Measurements from ENCODE around the gene CDH12.

The CDH12 gene

DNA sequence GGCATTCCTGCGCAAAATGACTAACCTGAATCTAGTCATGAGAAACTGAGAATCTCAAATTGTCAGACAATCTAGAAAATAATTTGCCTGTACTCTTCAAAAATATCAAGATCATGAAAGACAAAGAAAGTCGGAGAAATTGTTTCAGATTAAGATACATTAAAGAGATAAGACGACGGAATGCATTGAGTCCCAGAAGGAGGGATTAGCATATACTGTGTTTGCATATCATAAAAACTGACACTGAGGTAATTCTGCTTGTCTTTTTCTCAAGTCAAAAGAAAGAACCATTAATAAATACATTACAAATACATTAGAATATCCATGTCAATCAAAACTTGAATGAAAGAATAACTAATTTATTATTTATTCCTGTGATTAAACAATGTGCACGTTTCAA is 88.4 kb downstream of the CDH12 start:
- Mint-ChIP-seq H3K9me3 (no peaks in the 10 kb centered on the region), H3K27ac (no peak overlapping the region), H3K4me1 (no peaks in the 10 kb centered on the region), H3K4me3 (no peak overlapping the region), H3K36me3 (ENCODE audit: low read depth) (no peaks in the 10 kb centered on the region), H3K27me3 (ENCODE audit: low read depth, poor library complexity) (no peaks in the 10 kb centered on the region)
- TF ChIP-seq, protein P1, sequence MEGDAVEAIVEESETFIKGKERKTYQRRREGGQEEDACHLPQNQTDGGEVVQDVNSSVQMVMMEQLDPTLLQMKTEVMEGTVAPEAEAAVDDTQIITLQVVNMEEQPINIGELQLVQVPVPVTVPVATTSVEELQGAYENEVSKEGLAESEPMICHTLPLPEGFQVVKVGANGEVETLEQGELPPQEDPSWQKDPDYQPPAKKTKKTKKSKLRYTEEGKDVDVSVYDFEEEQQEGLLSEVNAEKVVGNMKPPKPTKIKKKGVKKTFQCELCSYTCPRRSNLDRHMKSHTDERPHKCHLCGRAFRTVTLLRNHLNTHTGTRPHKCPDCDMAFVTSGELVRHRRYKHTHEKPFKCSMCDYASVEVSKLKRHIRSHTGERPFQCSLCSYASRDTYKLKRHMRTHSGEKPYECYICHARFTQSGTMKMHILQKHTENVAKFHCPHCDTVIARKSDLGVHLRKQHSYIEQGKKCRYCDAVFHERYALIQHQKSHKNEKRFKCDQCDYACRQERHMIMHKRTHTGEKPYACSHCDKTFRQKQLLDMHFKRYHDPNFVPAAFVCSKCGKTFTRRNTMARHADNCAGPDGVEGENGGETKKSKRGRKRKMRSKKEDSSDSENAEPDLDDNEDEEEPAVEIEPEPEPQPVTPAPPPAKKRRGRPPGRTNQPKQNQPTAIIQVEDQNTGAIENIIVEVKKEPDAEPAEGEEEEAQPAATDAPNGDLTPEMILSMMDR (IDR thresholded peaks at IDR 0.05), result no peak
- DNase-seq, result no peak

DNA sequence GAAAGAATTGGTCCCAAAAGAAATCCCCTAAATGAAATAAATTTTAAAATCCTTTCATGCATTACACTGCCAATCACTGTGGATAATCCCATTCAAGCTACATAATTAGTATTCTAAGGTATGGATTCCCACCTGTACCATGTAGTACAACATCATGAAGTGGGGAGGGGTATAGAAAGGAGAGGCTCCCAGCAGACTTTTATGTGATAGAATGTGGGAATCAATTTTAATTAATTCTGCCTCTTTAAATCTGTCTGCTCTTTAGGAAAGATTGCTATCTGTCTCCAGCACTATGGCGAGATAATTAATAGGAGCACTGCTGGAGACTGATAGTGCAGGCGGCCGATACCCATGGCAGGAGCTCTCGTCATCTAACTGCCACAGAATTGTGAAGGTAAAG is 95.4 kb downstream of the CDH12 start:
- H3K4me1 Mint-ChIP-seq, result no peaks in the 10 kb centered on the region
- no peaks in the 10 kb centered on the region for H3K36me3 Mint-ChIP-seq (ENCODE audit: low read depth)
- H3K27ac Mint-ChIP-seq, result no peak overlapping the region
- no peaks in the 10 kb centered on the region for H3K27me3 Mint-ChIP-seq (ENCODE audit: low read depth, poor library complexity)
- TF ChIP-seq, protein P1 (IDR thresholded peaks at IDR 0.05), result no peak
- H3K9me3 Mint-ChIP-seq, result no peaks in the 10 kb centered on the region
- no peak for DNase-seq
- H3K4me3 Mint-ChIP-seq, result no peak overlapping the region

DNA sequence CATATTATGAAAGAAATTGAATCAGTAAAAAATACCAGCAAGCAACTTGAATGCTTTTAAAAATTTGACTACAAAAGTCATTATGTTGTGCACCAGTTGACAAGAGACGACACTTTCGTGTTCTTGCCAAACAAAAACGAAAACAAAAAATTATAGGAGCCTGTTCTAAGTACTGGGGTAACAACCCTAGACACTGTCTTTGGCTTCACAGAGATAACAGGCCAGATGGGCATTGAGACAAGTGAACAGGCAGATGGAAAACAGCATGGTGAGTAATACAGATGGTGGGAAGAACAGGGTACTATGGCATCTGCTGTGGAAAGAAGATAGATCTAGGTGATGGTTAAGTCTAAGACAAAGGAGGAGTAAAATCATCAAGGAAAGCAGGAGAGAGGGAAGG is 99.0 kb downstream of the CDH12 start:
- no peak overlapping the region for H3K27ac Mint-ChIP-seq
- H3K9me3 Mint-ChIP-seq, result no peaks in the 10 kb centered on the region
- TF ChIP-seq, protein P1 (IDR thresholded peaks at IDR 0.05), result no peak
- no peak for DNase-seq
- H3K4me1 Mint-ChIP-seq, result no peaks in the 10 kb centered on the region
- no peak overlapping the region for H3K4me3 Mint-ChIP-seq
- H3K36me3 Mint-ChIP-seq (ENCODE audit: low read depth), result no peaks in the 10 kb centered on the region
- no peaks in the 10 kb centered on the region for H3K27me3 Mint-ChIP-seq (ENCODE audit: low read depth, poor library complexity)

DNA sequence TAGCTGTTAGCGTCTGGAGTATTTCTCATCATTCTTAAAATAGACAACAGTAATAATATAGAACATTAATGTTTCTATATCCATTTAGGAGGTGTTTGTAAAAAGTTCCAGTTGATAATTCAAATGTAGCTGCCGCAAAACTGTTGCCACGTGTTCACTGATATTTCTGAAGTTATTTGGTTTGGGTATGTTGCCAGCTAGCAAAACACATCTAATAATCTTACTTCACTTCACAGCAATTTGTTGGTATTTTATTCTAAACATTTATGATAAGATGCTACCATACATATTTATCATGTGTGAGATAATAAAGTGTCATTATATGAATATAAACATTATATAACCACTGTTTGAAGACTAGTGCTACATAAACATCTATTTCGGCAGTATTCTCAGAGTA is 101.6 kb downstream of the CDH12 start:
- Mint-ChIP-seq H3K4me1 (no peaks in the 10 kb centered on the region), H3K36me3 (ENCODE audit: low read depth) (no peaks in the 10 kb centered on the region), H3K27me3 (ENCODE audit: low read depth, poor library complexity) (no peaks in the 10 kb centered on the region), H3K4me3 (no peak overlapping the region), H3K9me3 (no peaks in the 10 kb centered on the region), H3K27ac (no peak overlapping the region)
- DNase-seq, result no peak
- TF ChIP-seq, protein P1 (IDR thresholded peaks at IDR 0.05), result no peak

DNA sequence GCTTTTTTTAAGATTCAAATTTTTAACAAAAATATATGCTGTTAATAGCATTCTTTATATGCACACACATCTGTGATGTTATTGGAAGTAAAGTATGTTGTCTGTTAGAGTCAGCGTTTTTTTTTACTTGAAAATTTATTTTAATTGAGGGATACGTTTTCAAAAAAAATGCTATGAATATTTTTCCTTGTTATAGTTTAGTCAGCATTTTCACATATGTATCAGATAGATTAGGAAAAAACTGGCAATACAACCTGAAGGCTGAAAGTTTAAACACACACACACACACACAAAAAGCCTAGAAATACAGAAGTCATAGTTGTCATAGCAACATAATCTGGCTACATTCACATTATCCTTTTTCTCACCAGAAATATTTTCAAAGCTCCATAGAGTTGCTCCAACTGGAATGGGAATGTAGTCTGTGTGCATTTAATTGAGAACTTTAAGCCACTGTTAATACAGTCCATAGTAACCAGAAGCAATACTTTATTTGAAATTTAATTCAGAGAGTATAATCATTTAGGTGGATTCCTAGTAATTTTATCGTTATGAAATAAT is 116.6 kb downstream of the CDH12 start:
- DNase-seq, result no peak
- Mint-ChIP-seq H3K36me3 (ENCODE audit: low read depth) (no peaks in the 10 kb centered on the region), H3K9me3 (no peaks in the 10 kb centered on the region), H3K27ac (no peak overlapping the region), H3K4me3 (no peak overlapping the region), H3K27me3 (ENCODE audit: low read depth, poor library complexity) (no peaks in the 10 kb centered on the region), H3K4me1 (no peaks in the 10 kb centered on the region)
- TF ChIP-seq, protein P1 (IDR thresholded peaks at IDR 0.05), result no peak

DNA sequence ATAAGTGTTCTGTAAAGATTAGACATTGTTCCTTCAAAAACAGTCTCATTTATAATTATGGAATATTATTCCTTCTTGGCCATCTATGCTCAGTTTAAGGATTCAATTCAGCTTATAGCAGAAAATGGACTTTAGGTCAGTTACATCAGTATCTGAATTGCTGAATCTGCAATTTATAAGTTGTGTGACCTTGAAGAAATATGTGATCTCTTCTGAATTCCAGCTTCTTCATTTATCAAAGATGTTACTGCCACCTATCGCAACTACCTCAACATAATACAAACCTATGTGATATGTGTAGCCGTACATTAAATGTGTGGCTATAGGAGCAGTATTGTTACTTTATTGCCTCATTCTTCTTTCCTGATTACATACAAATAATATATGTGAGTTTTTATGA is 118.2 kb downstream of the CDH12 start:
- Mint-ChIP-seq H3K4me1 (no peaks in the 10 kb centered on the region), H3K27me3 (ENCODE audit: low read depth, poor library complexity) (no peaks in the 10 kb centered on the region)

More for the DNA sequence above, 118.2 kb downstream of the CDH12 start:
- TF ChIP-seq, protein P1 (IDR thresholded peaks at IDR 0.05), result no peak
- Mint-ChIP-seq H3K9me3 (no peaks in the 10 kb centered on the region), H3K36me3 (ENCODE audit: low read depth) (no peaks in the 10 kb centered on the region), H3K27ac (no peak overlapping the region), H3K4me3 (no peak overlapping the region)
- no peak for DNase-seq
